ENCODE measurements around the gene EDARADD. TPM values are rescaled to one million over a fixed set of nuclear protein-coding genes. Genes with fewer than 3 reads are reported as not detected.
A peak's percentile ranks its signal among the peaks of the same experiment; 100 is the strongest.

EDARADD gene
- total and polyA plus RNA-seq, 2 of the 13 experiments (the other 11 are each of a cell fraction or from before 2014, with no cell fraction given), result 0.03 TPM; not detected in 1

DNA sequence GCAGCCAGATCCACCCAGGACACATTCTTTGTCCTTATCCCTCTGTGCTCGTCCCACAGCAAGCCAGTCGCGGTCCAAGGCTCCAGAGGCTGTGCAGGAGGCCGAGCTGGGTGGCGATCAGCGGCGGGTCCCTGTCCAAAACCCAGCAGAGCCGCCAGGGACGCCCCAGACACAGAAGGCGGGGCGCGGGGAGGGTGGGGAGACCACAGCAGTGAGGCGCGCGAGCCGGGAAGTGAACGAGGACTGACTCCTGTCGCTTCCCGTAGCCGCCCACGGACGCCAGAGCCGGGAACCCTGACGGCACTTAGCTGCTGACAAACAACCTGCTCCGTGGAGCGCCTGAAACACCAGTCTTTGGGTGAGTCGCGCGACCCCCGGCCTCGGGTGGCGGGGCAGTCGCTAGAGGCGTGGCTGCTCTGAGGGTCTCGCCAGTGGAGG, 129.6 kb downstream of the EDARADD start, which contains the start of gene LGALS8 (continued):
- TF ChIP-seq, protein P1, sequence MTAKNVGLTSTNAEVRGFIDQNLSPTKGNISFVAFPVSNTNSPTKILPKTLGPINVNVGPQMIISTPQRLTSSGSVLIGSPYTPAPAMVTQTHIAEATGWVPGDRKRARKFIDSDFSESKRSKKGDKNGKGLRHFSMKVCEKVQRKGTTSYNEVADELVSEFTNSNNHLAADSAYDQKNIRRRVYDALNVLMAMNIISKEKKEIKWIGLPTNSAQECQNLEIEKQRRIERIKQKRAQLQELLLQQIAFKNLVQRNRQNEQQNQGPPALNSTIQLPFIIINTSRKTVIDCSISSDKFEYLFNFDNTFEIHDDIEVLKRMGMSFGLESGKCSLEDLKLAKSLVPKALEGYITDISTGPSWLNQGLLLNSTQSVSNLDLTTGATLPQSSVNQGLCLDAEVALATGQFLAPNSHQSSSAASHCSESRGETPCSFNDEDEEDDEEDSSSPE (CRISPR knock-in tag; IDR thresholded peaks at IDR 0.05), result peak; percentile 58
- TF ChIP-seq ZNF451 (CRISPR knock-in tag; IDR thresholded peaks at IDR 0.05) (peak; percentile 40; the same call in 1 of the 2 replicates), ZNF713 (CRISPR knock-in tag; IDR thresholded peaks at IDR 0.05) (no peak), HOXA3 (CRISPR knock-in tag; IDR thresholded peaks at IDR 0.05) (peak; percentile 59; the same call in 1 of the 2 replicates), ZNF20 (CRISPR knock-in tag; IDR thresholded peaks at IDR 0.05) (peak; percentile 56; the same call in 1 of the 2 replicates)
- TF ChIP-seq, protein P2, sequence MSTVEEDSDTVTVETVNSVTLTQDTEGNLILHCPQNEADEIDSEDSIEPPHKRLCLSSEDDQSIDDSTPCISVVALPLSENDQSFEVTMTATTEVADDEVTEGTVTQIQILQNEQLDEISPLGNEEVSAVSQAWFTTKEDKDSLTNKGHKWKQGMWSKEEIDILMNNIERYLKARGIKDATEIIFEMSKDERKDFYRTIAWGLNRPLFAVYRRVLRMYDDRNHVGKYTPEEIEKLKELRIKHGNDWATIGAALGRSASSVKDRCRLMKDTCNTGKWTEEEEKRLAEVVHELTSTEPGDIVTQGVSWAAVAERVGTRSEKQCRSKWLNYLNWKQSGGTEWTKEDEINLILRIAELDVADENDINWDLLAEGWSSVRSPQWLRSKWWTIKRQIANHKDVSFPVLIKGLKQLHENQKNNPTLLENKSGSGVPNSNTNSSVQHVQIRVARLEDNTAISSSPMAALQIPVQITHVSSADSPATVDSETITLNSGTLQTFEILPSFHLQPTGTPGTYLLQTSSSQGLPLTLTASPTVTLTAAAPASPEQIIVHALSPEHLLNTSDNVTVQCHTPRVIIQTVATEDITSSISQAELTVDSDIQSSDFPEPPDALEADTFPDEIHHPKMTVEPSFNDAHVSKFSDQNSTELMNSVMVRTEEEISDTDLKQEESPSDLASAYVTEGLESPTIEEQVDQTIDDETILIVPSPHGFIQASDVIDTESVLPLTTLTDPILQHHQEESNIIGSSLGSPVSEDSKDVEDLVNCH (CRISPR knock-in tag; IDR thresholded peaks at IDR 0.05), result no peak

DNA sequence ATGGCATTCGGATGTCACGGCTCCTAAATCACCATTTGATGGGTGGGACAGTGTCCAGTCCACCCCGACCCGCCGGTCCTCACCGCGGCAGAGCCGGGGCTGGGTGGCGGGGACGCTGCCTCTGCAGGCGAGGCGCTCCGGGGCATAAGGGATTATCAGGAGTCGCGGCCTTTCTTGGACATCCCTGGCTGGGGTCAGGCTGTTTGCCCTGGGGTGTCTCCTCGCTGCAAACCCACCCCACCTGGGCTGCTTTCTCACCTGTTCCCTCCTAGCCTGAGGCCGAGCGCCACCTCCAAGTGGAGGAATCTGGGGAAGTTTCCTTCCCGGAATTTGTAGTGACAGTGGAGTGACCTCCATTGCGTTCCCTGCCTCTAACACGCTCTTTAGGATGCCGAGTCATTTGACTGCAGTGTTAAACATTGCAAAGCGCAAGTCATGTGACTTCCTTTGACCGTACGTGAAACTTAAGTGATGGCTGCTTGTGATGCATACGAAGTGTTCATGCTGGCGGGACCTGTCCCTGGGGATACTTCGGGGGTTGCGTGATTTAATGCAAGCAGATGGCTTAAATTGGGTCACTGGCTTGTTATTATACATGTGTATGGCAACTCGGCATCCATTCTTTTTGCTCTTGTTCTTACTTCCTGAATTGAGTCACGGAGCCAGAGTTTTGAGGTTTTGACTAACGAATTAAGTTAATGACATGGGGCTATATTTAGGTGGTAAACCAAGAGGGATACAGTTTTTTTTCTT, 130.2 kb downstream of the EDARADD start:
- BruUV-seq (replicated peaks), result TSS peak; percentile 77
- intact Hi-C loops (cut with micrococcal nuclease; ENCODE audit: unreplicated experiment) (loop anchor here (5.0 kb wide), 1 partner anchor 127 kb away; no protein-coding TSS in a partner anchor), in situ Hi-C loops (cut with HindIII; ENCODE audit: extremely low pct_ligation_motif_present, low pct_unique_long_range_greater_than_20kb) (no loop called here)
- peak overlapping the region; percentile 88 for H3K4me2 ChIP-seq (ENCODE audit: low read depth, low read length)
- peak overlapping the region; percentile 74 to 95 (median 80) for H3K4me3 ChIP-seq (replicated peaks in 1 of 3; ENCODE audit: insufficient read depth in 1 of 3, low read depth in 2 of 3, low read length in 3 of 3)
- H2AFZ ChIP-seq (ENCODE audit: low read length), result peak overlapping the region; percentile 47
- ATAC-seq (peak; percentile 78), FAIRE-seq (peak; percentile 87), DNase-seq (ENCODE audit: low spot score) (peak; percentile 85)
- H3K36me3 ChIP-seq (replicated peaks in 1 of 2; ENCODE audit: control insufficient read depth in 1 of 2, insufficient read depth in 2 of 2, low read length in 2 of 2), result peaks cover 4 to 21% of the 10 kb centered on the region in 2 experiments; a peak in 4 of 5 replicates
- peak overlapping the region; percentile 93 for H3K27ac ChIP-seq (ENCODE audit: extremely low read length, insufficient read depth, low read length)
- no peaks in the 10 kb centered on the region for H3K9me3 ChIP-seq (ENCODE audit: low read length)
- H4K20me1 ChIP-seq (ENCODE audit: insufficient read depth, low read length), result no peaks in the 10 kb centered on the region
- H3K9ac ChIP-seq (ENCODE audit: insufficient read depth, low read depth, low read length), result peak overlapping the region; percentile 82
- CTCF ChIA-PET (ENCODE audit: low intra/inter-chr PET ratio, low total read pairs), result no interaction called here
- under 1% methylated on average over 21 of the region's 32 CpGs for WGBS (ENCODE audit: low lambda C conversion rate)
- no peaks in the 10 kb centered on the region; a peak in 1 of 5 replicates for H3K27me3 ChIP-seq (ENCODE audit: control insufficient read depth in 1 of 2, insufficient read depth in 2 of 2, low read length in 2 of 2)
- peaks cover 41% of the 10 kb centered on the region for H3K79me2 ChIP-seq (ENCODE audit: insufficient read depth, low read length)
- H3K4me1 ChIP-seq (ENCODE audit: insufficient read depth, low read length), result peaks cover 70% of the 10 kb centered on the region
- POLR2A ChIA-PET, result interaction anchor here (0.7 to 2.4 kb wide), 5 partner anchors 9 to 33 kb away, joined by 3 to 26 read pairs (median 11); no protein-coding TSS in a partner anchor
- TF ChIP-seq ZBTB3 (CRISPR knock-in tag; IDR thresholded peaks at IDR 0.05; ENCODE audit: borderline replicate concordance, low read depth), result no peak
- TF ChIP-seq ZNF563 (CRISPR knock-in tag; IDR thresholded peaks at IDR 0.05), result 0 out of 2 replicates have a peak, but pooled peaks have one; percentile 34
- no peak for TF ChIP-seq SMAD3 (CRISPR knock-in tag; IDR thresholded peaks at IDR 0.05)
- no peak for TF ChIP-seq ZNF775 (CRISPR knock-in tag; IDR thresholded peaks at IDR 0.05; ENCODE audit: borderline replicate concordance)
- TF ChIP-seq HOXA5 (CRISPR knock-in tag; IDR thresholded peaks at IDR 0.05), result no peak
- TF ChIP-seq ZFP1 (CRISPR knock-in tag; IDR thresholded peaks at IDR 0.05), result no peak
- 0 out of 2 replicates have a peak, but pooled peaks have one; percentile 8 for TF ChIP-seq ZSCAN29 (CRISPR knock-in tag; conservative IDR thresholded peaks at IDR 0.05)
- no peak for TF ChIP-seq ZMYM2 (CRISPR knock-in tag; IDR thresholded peaks at IDR 0.05)
- peak; percentile 36; the same call in 1 of the 2 replicates for TF ChIP-seq ZNF788 (CRISPR knock-in tag; IDR thresholded peaks at IDR 0.05; ENCODE audit: borderline replicate concordance)
- TF ChIP-seq NBN (conservative IDR thresholded peaks at IDR 0.05), result no peak
- TF ChIP-seq GTF2F1 (IDR thresholded peaks at IDR 0.05; ENCODE audit: low read length), result 0 out of 2 replicates have a peak, but pooled peaks have one; percentile 12

Measured in HepG2 (cell line).